ENCODE results near the gene DUSP9.
"Not testable (repeated sequence)": the region's sequence is repeated elsewhere in the genome, so short reads cannot be mapped to it uniquely, and the experiment has no call there.

DUSP9 gene

DNA sequence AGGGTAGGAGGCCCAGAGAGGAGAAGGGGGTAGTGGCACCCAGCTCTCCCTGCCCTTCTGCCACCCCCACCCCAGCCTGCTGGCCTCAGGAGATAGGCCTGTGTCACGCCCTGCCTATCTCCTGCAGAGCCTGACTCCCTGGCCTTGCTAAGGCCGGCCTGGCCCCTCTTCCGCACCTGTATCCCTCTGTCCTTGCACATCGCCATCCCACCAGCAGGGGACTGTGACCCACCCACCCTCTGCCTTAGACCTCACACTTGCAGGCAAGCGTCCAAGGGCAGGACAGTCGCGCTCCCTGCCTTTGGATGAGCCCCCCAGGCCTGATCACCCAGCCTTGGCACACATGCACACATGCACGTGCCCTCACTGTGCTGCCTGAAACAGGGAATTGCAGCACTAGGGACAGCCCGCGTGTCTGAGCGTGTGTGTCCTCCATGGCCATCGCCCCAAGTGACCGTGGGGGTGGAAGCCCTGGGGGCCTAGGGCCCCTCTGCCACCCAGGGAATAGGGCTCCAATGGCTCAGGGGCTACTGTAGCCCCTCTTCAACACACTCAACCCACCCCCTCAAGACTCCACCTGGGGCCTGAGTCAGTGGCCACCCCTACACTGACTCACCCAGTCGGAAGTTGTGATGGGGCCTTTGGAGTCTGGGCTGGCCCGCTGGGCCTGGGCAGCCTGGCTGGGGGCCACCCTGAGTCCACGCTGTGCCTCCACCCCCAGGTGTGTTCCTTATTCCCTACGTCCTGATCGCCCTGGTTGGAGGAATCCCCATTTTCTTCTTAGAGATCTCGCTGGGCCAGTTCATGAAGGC, 42.9 kb downstream of the DUSP9 start:
- DNase-seq (ENCODE audit: extremely low read depth in 1 of 2, low read depth in 1 of 2), result no peak

- no peak for DNase-seq (ENCODE audit: extremely low read depth in 1 of 2, low read depth in 1 of 2)
These were observed 43.5 kb downstream of the DUSP9 start for GRCh38 chrX:153690466-153690865.

DNA sequence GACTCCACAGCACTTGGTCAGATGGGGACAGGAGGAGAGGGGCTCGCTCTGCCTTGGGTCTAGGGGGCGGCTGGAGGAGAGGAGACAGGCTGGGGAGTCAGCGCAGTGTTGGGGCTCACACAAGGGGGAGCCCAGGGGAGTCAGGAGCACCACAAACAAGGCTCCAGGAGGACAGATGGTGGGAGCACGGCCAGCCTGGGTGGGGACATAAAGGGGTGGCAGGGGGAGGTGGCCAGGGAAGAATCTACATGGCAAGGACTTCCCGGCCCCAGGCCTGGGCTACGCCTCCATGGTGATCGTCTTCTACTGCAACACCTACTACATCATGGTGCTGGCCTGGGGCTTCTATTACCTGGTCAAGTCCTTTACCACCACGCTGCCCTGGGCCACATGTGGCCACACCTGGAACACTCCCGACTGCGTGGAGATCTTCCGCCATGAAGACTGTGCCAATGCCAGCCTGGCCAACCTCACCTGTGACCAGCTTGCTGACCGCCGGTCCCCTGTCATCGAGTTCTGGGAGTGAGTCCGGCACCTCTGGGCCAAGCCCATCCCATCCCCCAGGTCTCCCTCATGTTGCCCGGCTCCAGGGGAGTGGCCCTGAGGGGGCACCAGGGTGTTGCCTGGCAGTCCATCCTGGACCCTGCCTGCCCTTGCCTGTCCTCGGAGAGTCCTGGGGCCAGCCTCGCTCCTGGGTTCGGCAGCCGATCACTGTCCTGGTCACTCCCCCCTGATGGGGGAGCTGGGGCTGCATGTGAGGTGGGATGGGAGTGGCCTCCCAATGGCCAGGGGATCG, 44.2 kb downstream of the DUSP9 start:
- not testable (repeated sequence) for DNase-seq (ENCODE audit: extremely low read depth in 1 of 2, low read depth in 1 of 2)

GRCh38 chrX:153692003-153692402, 45.0 kb downstream of the DUSP9 start:
- DNase-seq (ENCODE audit: extremely low read depth in 1 of 2, low read depth in 1 of 2), result no peak

GRCh38 chrX:153692611-153693156, 45.7 kb downstream of the DUSP9 start:
- no peak for DNase-seq (ENCODE audit: extremely low read depth in 1 of 2, low read depth in 1 of 2)

GRCh38 chrX:153693216-153694086, 46.4 kb downstream of the DUSP9 start:
- DNase-seq (ENCODE audit: extremely low read depth in 1 of 2, low read depth in 1 of 2), result no peak

DNA sequence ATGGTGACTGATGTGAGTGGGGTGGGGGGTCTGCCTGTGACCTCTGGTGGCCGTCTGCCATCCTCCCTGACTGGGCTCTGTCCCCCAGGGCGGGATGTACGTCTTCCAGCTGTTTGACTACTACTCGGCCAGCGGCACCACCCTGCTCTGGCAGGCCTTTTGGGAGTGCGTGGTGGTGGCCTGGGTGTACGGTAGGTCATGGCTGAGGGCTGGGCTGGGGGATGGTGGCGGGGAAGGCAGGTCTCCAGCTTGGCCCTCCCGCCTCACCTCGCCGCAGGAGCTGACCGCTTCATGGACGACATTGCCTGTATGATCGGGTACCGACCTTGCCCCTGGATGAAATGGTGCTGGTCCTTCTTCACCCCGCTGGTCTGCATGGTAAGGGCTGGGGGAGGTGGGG, 47.3 kb downstream of the DUSP9 start:
- not testable (repeated sequence) for DNase-seq (ENCODE audit: extremely low read depth in 1 of 2, low read depth in 1 of 2)

- DNase-seq (ENCODE audit: extremely low read depth in 1 of 2, low read depth in 1 of 2), result no peak
These were observed 47.8 kb downstream of the DUSP9 start for GRCh38 chrX:153694687-153695270.

DNA sequence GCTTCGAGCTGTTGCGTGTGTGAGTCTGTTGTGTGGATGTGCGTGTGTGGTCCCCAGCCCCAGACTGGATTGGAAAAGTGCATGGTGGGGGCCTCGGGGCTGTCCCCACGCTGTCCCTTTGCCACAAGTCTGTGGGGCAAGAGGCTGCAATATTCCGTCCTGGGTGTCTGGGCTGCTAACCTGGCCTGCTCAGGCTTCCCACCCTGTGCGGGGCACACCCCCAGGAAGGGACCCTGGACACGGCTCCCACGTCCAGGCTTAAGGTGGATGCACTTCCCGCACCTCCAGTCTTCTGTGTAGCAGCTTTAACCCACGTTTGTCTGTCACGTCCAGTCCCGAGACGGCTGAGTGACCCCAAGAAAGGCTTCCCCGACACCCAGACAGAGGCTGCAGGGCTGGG, 49.1 kb downstream of the DUSP9 start:
- no peak for DNase-seq (ENCODE audit: extremely low read depth in 1 of 2, low read depth in 1 of 2)

GRCh38 chrX:153696538-153696937, 49.5 kb downstream of the DUSP9 start:
- not testable (repeated sequence) for DNase-seq (ENCODE audit: extremely low read depth in 1 of 2, low read depth in 1 of 2)

- DNase-seq (ENCODE audit: extremely low read depth in 1 of 2, low read depth in 1 of 2), result not testable (repeated sequence)
These were observed 50.2 kb downstream of the DUSP9 start for GRCh38 chrX:153696986-153697722.

DNA sequence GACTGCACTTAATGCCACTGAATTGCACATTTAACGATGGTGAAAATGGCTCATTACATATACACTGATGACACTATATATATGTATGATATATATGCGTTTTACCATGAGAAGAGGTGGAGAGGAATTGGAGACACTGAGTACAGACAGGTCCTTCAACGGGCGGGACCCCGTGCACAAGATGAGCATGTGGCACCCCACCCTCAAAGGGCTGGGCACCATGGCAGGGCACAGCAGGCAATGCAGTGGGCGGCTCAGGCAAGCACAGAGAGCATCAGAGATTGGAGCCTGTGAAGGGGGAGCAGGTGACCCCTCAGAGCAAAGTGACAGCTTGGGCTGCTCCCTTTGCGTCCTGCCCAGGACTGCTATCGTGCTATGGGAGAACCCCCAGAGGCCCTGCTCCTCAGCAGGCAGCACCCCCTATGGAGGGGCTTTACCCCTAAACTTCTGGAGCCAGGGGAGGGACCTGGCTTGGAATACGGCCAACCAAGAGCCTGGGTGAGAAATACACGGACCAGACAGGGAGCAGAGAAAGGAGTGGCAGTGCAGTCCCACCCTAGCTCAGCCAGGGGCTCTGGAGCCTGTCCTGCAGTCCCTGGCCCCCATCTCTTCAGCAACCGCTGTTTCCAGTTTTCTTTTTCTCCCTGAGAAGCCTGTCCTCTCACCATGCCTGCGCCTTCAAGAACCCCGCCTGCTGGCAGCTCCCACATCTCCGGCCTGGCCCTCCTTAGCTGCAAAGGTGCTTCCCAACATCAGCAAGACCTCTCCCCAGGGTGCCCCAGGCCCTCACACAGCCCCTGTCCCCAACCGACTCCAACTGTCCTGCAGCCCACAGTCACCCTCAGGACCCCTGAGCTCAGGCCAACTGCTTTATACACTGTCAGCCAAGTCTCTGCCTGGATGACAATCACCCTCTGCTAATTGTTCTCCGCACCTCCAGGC, 51.2 kb downstream of the DUSP9 start:
- no peak for DNase-seq (ENCODE audit: extremely low read depth in 1 of 2, low read depth in 1 of 2)

GRCh38 chrX:153699210-153699783, 52.3 kb downstream of the DUSP9 start:
- DNase-seq (ENCODE audit: extremely low read depth in 1 of 2, low read depth in 1 of 2), result not testable (repeated sequence)

DNA sequence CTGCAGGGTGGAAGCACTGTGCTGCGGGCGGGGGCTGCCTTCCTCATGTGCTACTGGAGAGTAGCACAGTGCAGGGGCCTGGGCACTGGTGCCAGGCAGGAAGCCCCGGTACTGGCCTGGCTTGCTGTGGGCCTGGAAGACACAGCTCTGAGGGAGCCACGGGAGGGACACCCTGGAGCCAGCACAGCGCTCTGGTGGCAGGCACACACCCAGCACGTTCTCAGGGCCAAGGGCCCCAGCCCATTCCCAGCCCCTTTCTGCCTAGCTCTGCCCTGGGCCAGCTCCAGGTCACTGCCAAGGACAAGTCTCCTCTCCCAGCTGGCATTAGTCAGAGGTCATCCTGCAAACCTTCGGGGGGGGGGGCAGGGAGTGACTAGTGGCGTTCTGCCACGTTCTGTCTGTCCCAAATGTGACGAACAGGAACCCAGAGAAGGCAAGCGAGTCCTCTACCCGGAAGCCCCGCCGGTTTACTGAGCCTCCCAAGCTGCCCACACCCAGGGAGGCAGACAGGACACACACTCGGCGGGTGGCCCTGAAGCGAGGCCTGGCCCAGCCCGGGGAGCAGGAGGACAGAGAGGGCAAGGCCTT, 52.9 kb downstream of the DUSP9 start:
- not testable (repeated sequence) for DNase-seq (ENCODE audit: extremely low read depth in 1 of 2, low read depth in 1 of 2)

GRCh38 chrX:153700376-153700945, 53.5 kb downstream of the DUSP9 start:
- DNase-seq (ENCODE audit: extremely low read depth in 1 of 2, low read depth in 1 of 2), result no peak
